Neural cell (in vitro differentiated cells): ENCODE data around the gene SPATA19.

Experiments used
- EP300 ChIP-seq: fragments of 450-650 bp; conservative IDR thresholded peaks from 2 replicates; pipeline ENCODE4 v1.6.1; 2014; ENCODE audit warnings: antibody characterized with exemption, mild to moderate bottlenecking, moderate library complexity; ENCODE audit not compliant: poor library complexity, severe bottlenecking
- EZH2 ChIP-seq: fragments of 200-600, 300-800 bp; shearing (Covaris generic), sonication (generic); IDR thresholded peaks from 2 replicates; pipeline ENCODE4 v1.6.1; 2014; ENCODE audit warnings: antibody characterized with exemption, low read length, borderline replicate concordance, mild to moderate bottlenecking; ENCODE audit not compliant: insufficient read depth, poor library complexity, severe bottlenecking
- POLR2AphosphoS5 ChIP-seq: IDR thresholded peaks from 2 replicates; pipeline ENCODE4 v1.6.1; 2012
- RAD21 ChIP-seq: fragments of 450-650 bp; conservative IDR thresholded peaks from 2 replicates; pipeline ENCODE4 v1.6.1; 2014; ENCODE audit warnings: antibody characterized with exemption, mild to moderate bottlenecking, moderate library complexity
- SMC3 ChIP-seq: fragments of 450-650 bp; conservative IDR thresholded peaks from 2 replicates; pipeline ENCODE4 v1.6.1; 2014; ENCODE audit warnings: antibody characterized with exemption, mild to moderate bottlenecking, moderate library complexity; ENCODE audit not compliant: poor library complexity
- TAF1 ChIP-seq: IDR thresholded peaks from 2 replicates; pipeline ENCODE4 v1.6.1; 2012; ENCODE audit warnings: low read depth
- TF ChIP-seq, protein P1 (sequence below): fragments of 450-650 bp; IDR thresholded peaks from 2 replicates; pipeline ENCODE4 v1.5.1; 2014; ENCODE audit warnings: antibody characterized with exemption, mild to moderate bottlenecking, moderate library complexity; ENCODE audit not compliant: poor library complexity, severe bottlenecking
- TF ChIP-seq, protein P2 (sequence below): IDR thresholded peaks from 2 replicates; pipeline ENCODE4 v1.6.1; 2012; ENCODE audit warnings: borderline replicate concordance

DNA sequence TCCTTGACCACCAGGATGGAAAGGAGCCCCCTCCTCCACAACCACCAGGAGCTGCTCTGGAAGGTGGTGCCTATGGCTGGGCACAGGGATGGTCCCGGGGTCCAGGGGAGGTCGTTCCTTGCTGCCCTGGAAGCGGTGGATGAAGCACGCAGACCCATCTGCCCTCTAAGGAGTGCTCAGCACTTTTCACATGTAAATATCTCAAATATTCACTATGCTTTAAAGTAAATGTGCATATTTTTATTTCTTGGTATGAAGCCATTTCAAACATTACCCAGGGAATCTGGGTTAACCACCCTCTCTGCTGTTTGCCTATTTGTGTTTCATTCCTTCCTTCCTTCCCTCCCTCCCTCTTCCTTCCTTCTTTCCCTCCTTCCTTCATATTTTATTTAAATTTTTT lies 21.7 kb downstream of the SPATA19 start:
- TF ChIP-seq, protein P1, sequence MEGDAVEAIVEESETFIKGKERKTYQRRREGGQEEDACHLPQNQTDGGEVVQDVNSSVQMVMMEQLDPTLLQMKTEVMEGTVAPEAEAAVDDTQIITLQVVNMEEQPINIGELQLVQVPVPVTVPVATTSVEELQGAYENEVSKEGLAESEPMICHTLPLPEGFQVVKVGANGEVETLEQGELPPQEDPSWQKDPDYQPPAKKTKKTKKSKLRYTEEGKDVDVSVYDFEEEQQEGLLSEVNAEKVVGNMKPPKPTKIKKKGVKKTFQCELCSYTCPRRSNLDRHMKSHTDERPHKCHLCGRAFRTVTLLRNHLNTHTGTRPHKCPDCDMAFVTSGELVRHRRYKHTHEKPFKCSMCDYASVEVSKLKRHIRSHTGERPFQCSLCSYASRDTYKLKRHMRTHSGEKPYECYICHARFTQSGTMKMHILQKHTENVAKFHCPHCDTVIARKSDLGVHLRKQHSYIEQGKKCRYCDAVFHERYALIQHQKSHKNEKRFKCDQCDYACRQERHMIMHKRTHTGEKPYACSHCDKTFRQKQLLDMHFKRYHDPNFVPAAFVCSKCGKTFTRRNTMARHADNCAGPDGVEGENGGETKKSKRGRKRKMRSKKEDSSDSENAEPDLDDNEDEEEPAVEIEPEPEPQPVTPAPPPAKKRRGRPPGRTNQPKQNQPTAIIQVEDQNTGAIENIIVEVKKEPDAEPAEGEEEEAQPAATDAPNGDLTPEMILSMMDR: no peak
- TF ChIP-seq, protein P2, sequence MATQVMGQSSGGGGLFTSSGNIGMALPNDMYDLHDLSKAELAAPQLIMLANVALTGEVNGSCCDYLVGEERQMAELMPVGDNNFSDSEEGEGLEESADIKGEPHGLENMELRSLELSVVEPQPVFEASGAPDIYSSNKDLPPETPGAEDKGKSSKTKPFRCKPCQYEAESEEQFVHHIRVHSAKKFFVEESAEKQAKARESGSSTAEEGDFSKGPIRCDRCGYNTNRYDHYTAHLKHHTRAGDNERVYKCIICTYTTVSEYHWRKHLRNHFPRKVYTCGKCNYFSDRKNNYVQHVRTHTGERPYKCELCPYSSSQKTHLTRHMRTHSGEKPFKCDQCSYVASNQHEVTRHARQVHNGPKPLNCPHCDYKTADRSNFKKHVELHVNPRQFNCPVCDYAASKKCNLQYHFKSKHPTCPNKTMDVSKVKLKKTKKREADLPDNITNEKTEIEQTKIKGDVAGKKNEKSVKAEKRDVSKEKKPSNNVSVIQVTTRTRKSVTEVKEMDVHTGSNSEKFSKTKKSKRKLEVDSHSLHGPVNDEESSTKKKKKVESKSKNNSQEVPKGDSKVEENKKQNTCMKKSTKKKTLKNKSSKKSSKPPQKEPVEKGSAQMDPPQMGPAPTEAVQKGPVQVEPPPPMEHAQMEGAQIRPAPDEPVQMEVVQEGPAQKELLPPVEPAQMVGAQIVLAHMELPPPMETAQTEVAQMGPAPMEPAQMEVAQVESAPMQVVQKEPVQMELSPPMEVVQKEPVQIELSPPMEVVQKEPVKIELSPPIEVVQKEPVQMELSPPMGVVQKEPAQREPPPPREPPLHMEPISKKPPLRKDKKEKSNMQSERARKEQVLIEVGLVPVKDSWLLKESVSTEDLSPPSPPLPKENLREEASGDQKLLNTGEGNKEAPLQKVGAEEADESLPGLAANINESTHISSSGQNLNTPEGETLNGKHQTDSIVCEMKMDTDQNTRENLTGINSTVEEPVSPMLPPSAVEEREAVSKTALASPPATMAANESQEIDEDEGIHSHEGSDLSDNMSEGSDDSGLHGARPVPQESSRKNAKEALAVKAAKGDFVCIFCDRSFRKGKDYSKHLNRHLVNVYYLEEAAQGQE: no peak
- TF ChIP-seq EP300: no peak
- TF ChIP-seq EZH2: no peak
- TF ChIP-seq RAD21: no peak
- no peak for TF ChIP-seq POLR2AphosphoS5
- no peak for TF ChIP-seq SMC3
- TF ChIP-seq TAF1: no peak
